ENCODE results near the gene IGF1.

DNA sequence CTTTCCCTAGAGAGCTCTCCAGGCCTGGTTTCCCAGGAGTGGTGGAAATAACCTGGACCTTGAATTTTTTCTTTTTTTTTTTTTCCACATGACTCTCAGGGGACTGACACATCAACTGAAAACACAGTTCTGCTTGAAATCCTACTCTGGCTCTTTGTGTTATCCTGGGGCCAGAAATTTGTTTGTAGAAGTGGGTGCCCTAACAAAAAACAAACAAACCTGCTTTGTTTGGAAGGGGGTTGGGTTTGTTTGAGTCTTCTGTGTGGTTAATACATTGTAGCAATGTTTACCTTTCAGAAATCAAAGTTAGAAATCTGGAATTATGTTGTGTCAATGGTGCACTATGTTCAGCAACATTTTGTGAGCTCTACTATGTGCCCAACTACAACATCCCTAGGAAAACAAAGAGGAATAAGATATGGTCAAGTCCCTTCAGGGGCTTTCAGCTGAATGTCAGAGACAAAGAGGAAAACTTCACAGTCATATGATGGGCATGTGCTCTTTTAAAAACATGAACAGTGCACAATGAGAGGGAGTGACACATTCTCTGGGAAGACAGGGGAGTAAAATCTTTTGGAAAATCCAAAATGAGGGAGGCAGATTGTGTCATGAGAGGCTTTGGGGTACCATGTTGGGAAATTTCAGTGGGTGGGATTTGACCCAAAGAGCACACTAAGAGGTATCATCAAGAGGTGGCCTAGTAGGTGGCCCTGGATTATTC, 1.5 kb upstream of the IGF1 start:
- TF ChIP-seq, protein P1, sequence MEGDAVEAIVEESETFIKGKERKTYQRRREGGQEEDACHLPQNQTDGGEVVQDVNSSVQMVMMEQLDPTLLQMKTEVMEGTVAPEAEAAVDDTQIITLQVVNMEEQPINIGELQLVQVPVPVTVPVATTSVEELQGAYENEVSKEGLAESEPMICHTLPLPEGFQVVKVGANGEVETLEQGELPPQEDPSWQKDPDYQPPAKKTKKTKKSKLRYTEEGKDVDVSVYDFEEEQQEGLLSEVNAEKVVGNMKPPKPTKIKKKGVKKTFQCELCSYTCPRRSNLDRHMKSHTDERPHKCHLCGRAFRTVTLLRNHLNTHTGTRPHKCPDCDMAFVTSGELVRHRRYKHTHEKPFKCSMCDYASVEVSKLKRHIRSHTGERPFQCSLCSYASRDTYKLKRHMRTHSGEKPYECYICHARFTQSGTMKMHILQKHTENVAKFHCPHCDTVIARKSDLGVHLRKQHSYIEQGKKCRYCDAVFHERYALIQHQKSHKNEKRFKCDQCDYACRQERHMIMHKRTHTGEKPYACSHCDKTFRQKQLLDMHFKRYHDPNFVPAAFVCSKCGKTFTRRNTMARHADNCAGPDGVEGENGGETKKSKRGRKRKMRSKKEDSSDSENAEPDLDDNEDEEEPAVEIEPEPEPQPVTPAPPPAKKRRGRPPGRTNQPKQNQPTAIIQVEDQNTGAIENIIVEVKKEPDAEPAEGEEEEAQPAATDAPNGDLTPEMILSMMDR (conservative IDR thresholded peaks at IDR 0.05 in 1 of 2, IDR thresholded peaks at IDR 0.05 in 1 of 2; ENCODE audit: extremely low read depth in 1 of 2, insufficient read depth in 1 of 2, low read depth in 1 of 2, low read length in 2 of 2), result no peak
- no peak for TF ChIP-seq EZH2 (IDR thresholded peaks at IDR 0.05; ENCODE audit: borderline replicate concordance, low read length)

Data from mammary epithelial cell (primary cell).